Spleen (tissue), 7 donors: ENCODE measurements around the gene KCNAB1.

ENCODE experiments used
- POLR2AphosphoS5 ChIP-seq, 3 donors: sonication (generic); formaldehyde crosslinking; IDR thresholded peaks; one replicate each; pipeline ENCODE4 v1.5.1; 2017; ENCODE audit warnings: antibody characterized with exemption in 3 of 3
- TF ChIP-seq, protein P1 (sequence below), 11 experiments: fragments of 200-600 bp in 7 of 11; fragments of 450-650 bp in 4 of 11; sonication (generic) in 4 of 11; IDR thresholded peaks in 8 of 11; conservative IDR thresholded peaks in 3 of 11; 1 replicate in 7 of 11; 2 replicates in 4 of 11; pipeline versions ENCODE4 v1.4.0 to v1.8.0; 2016 to 2021; ENCODE audit warnings: antibody characterized with exemption in 11 of 11, inconsistent platforms in 4 of 11, mild to moderate bottlenecking in 1 of 11
- donor health status: DM: no; HTN: no; CAD: no; lungs with moderate emphysema.
- donor health status: DM: no; HTN: no; CAD: no.
- donor health status: DM: no; HTN: no; CAD: no.

DNA sequence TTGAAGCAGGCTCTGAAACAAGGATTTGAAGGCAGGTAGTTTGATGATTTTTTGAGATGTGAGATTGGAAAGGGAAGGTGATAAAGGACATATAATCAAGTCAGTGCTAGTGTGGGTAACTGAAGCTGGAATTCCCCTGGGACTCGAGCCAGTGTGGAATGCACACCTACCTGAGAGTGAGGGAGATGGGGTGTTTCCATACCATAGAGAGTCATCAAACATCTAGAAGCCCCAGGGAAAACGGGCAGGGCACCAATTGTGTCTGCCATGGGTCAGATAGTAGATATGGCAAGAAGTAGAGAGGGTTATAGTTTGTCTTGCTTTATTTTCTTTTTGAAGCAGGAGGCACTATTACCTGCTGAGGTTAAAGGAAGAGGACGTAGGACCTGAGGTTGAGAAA, 314.5 kb downstream of the KCNAB1 start:
- TF ChIP-seq, protein P1, sequence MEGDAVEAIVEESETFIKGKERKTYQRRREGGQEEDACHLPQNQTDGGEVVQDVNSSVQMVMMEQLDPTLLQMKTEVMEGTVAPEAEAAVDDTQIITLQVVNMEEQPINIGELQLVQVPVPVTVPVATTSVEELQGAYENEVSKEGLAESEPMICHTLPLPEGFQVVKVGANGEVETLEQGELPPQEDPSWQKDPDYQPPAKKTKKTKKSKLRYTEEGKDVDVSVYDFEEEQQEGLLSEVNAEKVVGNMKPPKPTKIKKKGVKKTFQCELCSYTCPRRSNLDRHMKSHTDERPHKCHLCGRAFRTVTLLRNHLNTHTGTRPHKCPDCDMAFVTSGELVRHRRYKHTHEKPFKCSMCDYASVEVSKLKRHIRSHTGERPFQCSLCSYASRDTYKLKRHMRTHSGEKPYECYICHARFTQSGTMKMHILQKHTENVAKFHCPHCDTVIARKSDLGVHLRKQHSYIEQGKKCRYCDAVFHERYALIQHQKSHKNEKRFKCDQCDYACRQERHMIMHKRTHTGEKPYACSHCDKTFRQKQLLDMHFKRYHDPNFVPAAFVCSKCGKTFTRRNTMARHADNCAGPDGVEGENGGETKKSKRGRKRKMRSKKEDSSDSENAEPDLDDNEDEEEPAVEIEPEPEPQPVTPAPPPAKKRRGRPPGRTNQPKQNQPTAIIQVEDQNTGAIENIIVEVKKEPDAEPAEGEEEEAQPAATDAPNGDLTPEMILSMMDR (IDR thresholded peaks at IDR 0.05 in 8 of 11, conservative IDR thresholded peaks at IDR 0.05 in 3 of 11) = no peak
- no peak for TF ChIP-seq POLR2AphosphoS5 (IDR thresholded peaks at IDR 0.05)
